BJ (cell line): ENCODE measurements around the gene OR5C1. TPM values are rescaled to one million over a fixed set of nuclear protein-coding genes. Genes with fewer than 3 reads are reported as not detected.
"Not testable (repeated sequence)": the region's sequence is repeated elsewhere in the genome, so short reads cannot be mapped to it uniquely, and the experiment has no call there.

ENCODE experiments used
- CTCF ChIA-PET: fragments of 350-600 bp; formaldehyde crosslinking; extraction: SDS; loops from one replicate; lab custom pipeline; 2021; ENCODE audit warnings: antibody characterized with exemption, inconsistent platforms; lab: Yijun Ruan, JAX
- POLR2A ChIA-PET: fragments of 300-600 bp; sonication (Branson Sonifier 250); formaldehyde crosslinking; extraction: SDS; loops from one replicate; lab custom pipeline; 2021; ENCODE audit warnings: antibody characterized with exemption; lab: Charles Lee
- DNase-seq: peaks from one replicate; pipeline ENCODE4 v3.0.0-alpha.2; 2011; ENCODE audit warnings: low read depth
- H3K27me3 ChIP-seq: 2 replicates; pipeline ENCODE4 v1.6.0; 2011; ENCODE audit warnings: low read length; ENCODE audit not compliant: control insufficient read depth, insufficient read depth
- H3K36me3 ChIP-seq: 2 replicates; pipeline ENCODE4 v1.5.1; 2011; ENCODE audit warnings: low read length; ENCODE audit not compliant: control insufficient read depth, insufficient read depth
- H3K4me3 ChIP-seq: 2 replicates; pipeline ENCODE4 v1.5.1; 2011; ENCODE audit warnings: low read depth, mild to moderate bottlenecking, control low read depth, low read length
- polyA plus RNA-seq: library from polyadenylated mRNA; depleted of rRNA; stranded (reverse); fragments of >200 nt; gene quantifications from 2 replicates; pipeline ENCODE4 v1.2.3, GENCODE V29; 2011
- TF ChIP-seq, protein P1 (sequence below): IDR thresholded peaks from 2 replicates; pipeline ENCODE4 v1.5.1; 2011; ENCODE audit warnings: low read depth, mild to moderate bottlenecking, control low read depth, inconsistent platforms, low read length, moderate library complexity; ENCODE audit not compliant: insufficient read depth

The OR5C1 gene
- polyA plus RNA-seq, 1 experiment: not detected

DNA sequence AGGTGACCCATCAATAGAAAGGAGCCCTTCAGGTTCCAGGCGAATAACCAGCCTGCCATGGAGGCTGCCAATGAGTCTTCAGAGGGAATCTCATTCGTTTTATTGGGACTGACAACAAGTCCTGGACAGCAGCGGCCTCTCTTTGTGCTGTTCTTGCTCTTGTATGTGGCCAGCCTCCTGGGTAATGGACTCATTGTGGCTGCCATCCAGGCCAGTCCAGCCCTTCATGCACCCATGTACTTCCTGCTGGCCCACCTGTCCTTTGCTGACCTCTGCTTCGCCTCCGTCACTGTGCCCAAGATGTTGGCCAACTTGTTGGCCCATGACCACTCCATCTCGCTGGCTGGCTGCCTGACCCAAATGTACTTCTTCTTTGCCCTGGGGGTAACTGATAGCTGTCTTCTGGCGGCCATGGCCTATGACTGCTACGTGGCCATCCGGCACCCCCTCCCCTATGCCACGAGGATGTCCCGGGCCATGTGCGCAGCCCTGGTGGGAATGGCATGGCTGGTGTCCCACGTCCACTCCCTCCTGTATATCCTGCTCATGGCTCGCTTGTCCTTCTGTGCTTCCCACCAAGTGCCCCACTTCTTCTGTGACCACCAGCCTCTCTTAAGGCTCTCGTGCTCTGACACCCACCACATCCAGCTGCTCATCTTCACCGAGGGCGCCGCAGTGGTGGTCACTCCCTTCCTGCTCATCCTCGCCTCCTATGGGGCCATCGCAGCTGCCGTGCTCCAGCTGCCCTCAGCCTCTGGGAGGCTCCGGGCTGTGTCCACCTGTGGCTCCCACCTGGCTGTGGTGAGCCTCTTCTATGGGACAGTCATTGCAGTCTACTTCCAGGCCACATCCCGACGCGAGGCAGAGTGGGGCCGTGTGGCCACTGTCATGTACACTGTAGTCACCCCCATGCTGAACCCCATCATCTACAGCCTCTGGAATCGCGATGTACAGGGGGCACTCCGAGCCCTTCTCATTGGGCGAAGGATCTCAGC lies 11.6 kb downstream of the OR5C1 start, which contains the start of gene OR1K1:
Gene OR1K1, plus strand, starts transcription at position 58 of the 995 bp plus-strand sequence. Its CDS starts 0 bp downstream, at position 58.
- Histone ChIP-seq H3K4me3 (no peak within 1 kb of the TSS), H3K36me3 (no peaks in the 10 kb centered on the region), H3K27me3 (no peaks in the 10 kb centered on the region)
- TF ChIP-seq, protein P1, sequence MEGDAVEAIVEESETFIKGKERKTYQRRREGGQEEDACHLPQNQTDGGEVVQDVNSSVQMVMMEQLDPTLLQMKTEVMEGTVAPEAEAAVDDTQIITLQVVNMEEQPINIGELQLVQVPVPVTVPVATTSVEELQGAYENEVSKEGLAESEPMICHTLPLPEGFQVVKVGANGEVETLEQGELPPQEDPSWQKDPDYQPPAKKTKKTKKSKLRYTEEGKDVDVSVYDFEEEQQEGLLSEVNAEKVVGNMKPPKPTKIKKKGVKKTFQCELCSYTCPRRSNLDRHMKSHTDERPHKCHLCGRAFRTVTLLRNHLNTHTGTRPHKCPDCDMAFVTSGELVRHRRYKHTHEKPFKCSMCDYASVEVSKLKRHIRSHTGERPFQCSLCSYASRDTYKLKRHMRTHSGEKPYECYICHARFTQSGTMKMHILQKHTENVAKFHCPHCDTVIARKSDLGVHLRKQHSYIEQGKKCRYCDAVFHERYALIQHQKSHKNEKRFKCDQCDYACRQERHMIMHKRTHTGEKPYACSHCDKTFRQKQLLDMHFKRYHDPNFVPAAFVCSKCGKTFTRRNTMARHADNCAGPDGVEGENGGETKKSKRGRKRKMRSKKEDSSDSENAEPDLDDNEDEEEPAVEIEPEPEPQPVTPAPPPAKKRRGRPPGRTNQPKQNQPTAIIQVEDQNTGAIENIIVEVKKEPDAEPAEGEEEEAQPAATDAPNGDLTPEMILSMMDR: no peak
- CTCF ChIA-PET: no interaction called here
- no peak for DNase-seq
- POLR2A ChIA-PET: no interaction called here

DNA sequence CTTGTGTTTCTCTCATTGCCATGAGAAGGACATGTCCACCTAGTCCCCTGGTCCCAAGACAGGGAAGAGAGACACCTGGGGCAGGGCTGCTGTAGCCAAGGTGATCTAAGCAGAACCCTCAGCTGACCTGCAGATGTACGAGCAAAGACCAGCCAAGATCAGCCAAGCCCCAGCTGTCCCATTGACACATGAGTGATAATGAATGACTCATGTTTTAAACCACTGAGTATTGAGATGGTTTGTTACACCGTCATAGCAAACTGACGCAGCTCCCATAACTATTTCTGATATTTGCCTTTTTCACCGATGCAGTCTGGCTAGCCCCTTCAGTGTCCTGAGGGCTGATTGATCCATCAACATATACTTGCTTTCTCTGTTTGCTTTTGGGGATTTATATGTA lies 17.9 kb downstream of the OR5C1 start:
- TF ChIP-seq, protein P1: no peak
- no peak overlapping the region for H3K4me3 ChIP-seq
- H3K27me3 ChIP-seq: no peaks in the 10 kb centered on the region
- no peak for DNase-seq
- CTCF ChIA-PET: interaction anchor here (1.6 to 6.3 kb wide), 3 partner anchors 308 to 456 kb away, joined by 4 to 110 read pairs (median 7); no protein-coding TSS in a partner anchor
- H3K36me3 ChIP-seq: no peaks in the 10 kb centered on the region
- POLR2A ChIA-PET: no interaction called here

DNA sequence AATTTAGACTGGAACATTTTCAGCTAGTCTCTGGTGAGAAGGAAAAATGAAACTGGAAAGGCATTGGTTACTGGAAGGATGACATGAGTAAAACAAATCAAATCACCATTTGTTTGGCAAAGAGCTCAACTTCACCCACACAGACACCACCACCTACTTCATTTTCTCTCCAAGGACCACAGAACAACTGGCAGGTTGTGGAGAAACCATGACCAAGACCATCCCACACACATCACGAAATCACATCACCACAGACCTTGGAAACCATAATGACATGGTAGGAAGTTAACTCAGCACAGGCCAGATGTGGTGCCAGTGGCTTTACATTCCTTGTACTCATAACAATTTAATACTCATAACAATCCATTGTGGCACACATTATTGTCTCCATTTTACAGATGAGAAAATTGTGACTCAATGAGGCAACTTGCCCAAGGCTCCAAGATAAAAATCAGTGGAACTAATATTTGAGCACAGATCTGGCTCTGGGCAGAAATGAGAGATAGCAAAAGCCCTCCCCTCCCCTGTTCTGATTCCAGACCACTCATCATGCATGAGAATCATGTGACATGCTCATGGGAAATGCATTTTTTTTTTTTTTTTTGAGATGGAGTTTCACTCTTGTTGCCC lies 18.7 kb downstream of the OR5C1 start:
- Histone ChIP-seq H3K4me3 (no peak overlapping the region), H3K27me3 (no peaks in the 10 kb centered on the region), H3K36me3 (no peaks in the 10 kb centered on the region)
- no peak for DNase-seq
- POLR2A ChIA-PET: no interaction called here
- CTCF ChIA-PET: interaction anchor here (1.6 to 6.3 kb wide), 5 partner anchors 29 to 683 kb away, joined by 4 to 110 read pairs (median 6); no protein-coding TSS in a partner anchor
- TF ChIP-seq, protein P1: no peak

DNA sequence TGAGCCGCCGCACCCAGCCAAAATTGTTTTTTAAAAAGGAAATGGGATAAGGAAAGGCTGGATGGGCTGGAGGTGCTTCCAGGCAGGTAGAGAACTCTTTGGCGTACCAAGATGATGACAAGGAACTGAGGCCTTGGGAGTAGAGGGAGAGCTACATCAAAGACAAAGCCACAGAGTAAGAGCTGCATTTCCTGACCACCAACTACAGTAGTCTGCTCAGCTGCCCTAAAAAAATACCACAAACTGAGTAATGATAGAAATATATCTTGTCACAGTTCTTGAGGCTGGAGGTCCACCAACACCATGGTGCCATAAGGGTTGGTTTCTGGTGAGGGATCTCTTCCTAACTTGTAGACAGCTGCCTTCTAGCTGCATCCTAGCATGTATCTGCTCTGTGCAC lies 19.4 kb downstream of the OR5C1 start:
- no peak for DNase-seq
- ChIA-PET CTCF (interaction anchor here (1.0 to 6.3 kb wide), 10 partner anchors 13 to 684 kb away, joined by 3 to 110 read pairs (median 4); no protein-coding TSS in a partner anchor), POLR2A (no interaction called here)
- H3K4me3 ChIP-seq: no peak overlapping the region
- H3K36me3 ChIP-seq: no peaks in the 10 kb centered on the region
- H3K27me3 ChIP-seq: no peaks in the 10 kb centered on the region
- TF ChIP-seq, protein P1: no peak

DNA sequence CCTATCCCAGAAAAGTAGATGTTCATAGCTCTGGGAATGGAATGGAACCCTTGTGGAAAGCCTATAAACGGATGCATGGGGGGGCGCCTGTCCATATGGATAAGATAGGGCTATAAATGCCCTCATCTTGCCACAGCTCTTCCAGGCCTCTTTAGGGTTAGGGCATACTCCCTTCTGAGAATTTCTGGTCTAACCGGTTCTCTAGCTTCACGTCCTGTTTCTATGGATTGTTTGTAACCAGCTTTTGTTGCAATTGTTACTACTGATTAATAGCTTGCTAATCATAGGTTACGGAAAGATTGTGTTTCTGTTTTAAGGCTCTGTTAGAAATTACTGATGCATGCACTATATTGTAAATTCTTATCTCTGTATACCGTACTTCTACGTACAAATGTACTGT lies 20.5 kb downstream of the OR5C1 start:
- POLR2A ChIA-PET: interaction anchor here (0.6 kb wide), 1 partner anchor 20 kb away, joined by 3 read pairs; no protein-coding TSS in a partner anchor
- not testable (repeated sequence) for H3K27me3 ChIP-seq, DNase-seq, H3K36me3 ChIP-seq, H3K4me3 ChIP-seq
- CTCF ChIA-PET: interaction anchor here (0.7 to 6.3 kb wide), 9 partner anchors 12 to 685 kb away, joined by 3 to 110 read pairs (median 4); no protein-coding TSS in a partner anchor
